CD4-positive, alpha-beta T cell treated with Interleukin-10 for 1 hour (primary cell): ENCODE results near the gene NAP1L3.

Source experiments
- DNase-seq: peaks from one replicate; pipeline ENCODE4 v3.0.0-alpha.2; 2020

The NAP1L3 gene

GRCh38 chrX:93673056-93673868, at the start of gene NAP1L3:
Gene NAP1L3, minus strand, starts transcription at chrX:93673578. Its CDS starts 274 bp downstream, at chrX:93673304.
- DNase-seq = peak; percentile 75

- no peak for DNase-seq
Observed at GRCh38 chrX:93711076-93711475, 37.7 kb upstream of the NAP1L3 start.

- DNase-seq = no peak
Observed at GRCh38 chrX:93703701-93704100, 30.3 kb upstream of the NAP1L3 start.

GRCh38 chrX:93695981-93696380, 22.6 kb upstream of the NAP1L3 start:
- no peak for DNase-seq

- DNase-seq = no peak
Observed at GRCh38 chrX:93673869-93674271, 492 bp upstream of the NAP1L3 start, which contains the start of gene FAM133A. Gene FAM133A, plus strand, starts transcription at chrX:93674206. Its CDS starts 35,214 bp downstream, at chrX:93709420.

- no peak for DNase-seq
Observed at GRCh38 chrX:93660575-93660974, 12.8 kb downstream of the NAP1L3 start.

GRCh38 chrX:93649381-93649780, 24.0 kb downstream of the NAP1L3 start:
- DNase-seq = no peak

- no peak for DNase-seq
Observed at GRCh38 chrX:93637591-93637990, 35.8 kb downstream of the NAP1L3 start.
